Measurements from ENCODE around the gene NUP188. TPM values are rescaled to one million over a fixed set of nuclear protein-coding genes. Genes with fewer than 3 reads are reported as not detected.

NUP188 gene
- total and polyA plus RNA-seq, 2 donors (not counting 3 experiments of a cell fraction or from before 2014, with no cell fraction given): 62.7 to 66.2 TPM

DNA sequence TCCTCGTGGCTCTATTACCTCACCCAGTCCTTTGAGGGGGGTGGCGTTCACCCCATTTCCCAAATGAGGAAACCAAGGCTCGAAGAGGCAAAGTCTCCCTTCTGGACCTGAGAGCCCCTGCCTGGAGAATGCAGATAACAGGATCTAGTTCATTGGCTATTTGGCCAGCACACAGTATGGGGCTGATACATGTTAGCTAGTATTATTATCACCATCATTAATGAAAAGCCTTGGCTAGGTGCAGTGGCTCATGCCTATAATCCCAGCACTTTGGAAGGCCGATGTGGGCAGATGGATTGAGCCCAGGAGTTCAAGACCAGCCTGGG is 76.4 kb downstream of the NUP188 start:
- Histone ChIP-seq H3K9me3 (replicated peaks; ENCODE audit: control insufficient read depth, insufficient read depth, low read length) (no peaks in the 10 kb centered on the region), H3K4me2 (ENCODE audit: insufficient read depth, low read length) (no peak overlapping the region), H3K79me2 (ENCODE audit: control insufficient read depth, insufficient read depth, low read length) (peaks cover 27% of the 10 kb centered on the region), H3K36me3 (ENCODE audit: control insufficient read depth in 2 of 2, extremely low read depth in 1 of 2, insufficient read depth in 2 of 2, low read length in 2 of 2) (no peaks in the 10 kb centered on the region), H3K9me1 (replicated peaks; ENCODE audit: control insufficient read depth, extremely low read depth, insufficient read depth, low read length) (no peaks in the 10 kb centered on the region), H4K20me1 (replicated peaks; ENCODE audit: control insufficient read depth, extremely low read depth, insufficient read depth, low read length) (no peaks in the 10 kb centered on the region), H3K4me1 (ENCODE audit: control insufficient read depth, extremely low read depth, insufficient read depth, low read length) (peaks cover 7% of the 10 kb centered on the region), H3K27ac (ENCODE audit: insufficient read depth, low read depth, low read length) (no peak overlapping the region), H2AFZ (ENCODE audit: low read depth, low read length) (no peak overlapping the region), H3K9ac (replicated peaks; ENCODE audit: extremely low read depth, insufficient read depth, low read length) (no peak overlapping the region), H3K4me3 (replicated peaks in 1 of 3; ENCODE audit: insufficient read depth in 1 of 3, low read depth in 1 of 3, low read length in 3 of 3) (no peak overlapping the region), H3K27me3 (ENCODE audit: control insufficient read depth in 2 of 2, insufficient read depth in 2 of 2, low read length in 2 of 2) (no peaks in the 10 kb centered on the region)
- CTCF ChIA-PET: interaction anchor here (0.8 to 2.5 kb wide), 2 partner anchors 16 to 18 kb away, joined by 3 to 8 read pairs; no protein-coding TSS in a partner anchor
- dilution Hi-C loops (cut with MboI; ENCODE audit: extremely low pct_ligation_motif_present, low sequenced_read_pairs): no loop called here
- TF ChIP-seq CTCF (IDR thresholded peaks at IDR 0.05; ENCODE audit: extremely low read depth in 1 of 2, insufficient read depth in 1 of 2, low read depth in 1 of 2, low read length in 2 of 2) (no peak), MYC (IDR thresholded peaks at IDR 0.05; ENCODE audit: low read depth, low read length) (no peak), POLR2AphosphoS5 (IDR thresholded peaks at IDR 0.05; ENCODE audit: insufficient read depth, low read depth, low read length) (no peak), JUN (IDR thresholded peaks at IDR 0.05; ENCODE audit: borderline replicate concordance, insufficient read depth, insufficient read length, low read depth) (no peak), FOS (IDR thresholded peaks at IDR 0.05; ENCODE audit: borderline replicate concordance, insufficient read depth, low read length) (no peak), POLR2A (IDR thresholded peaks at IDR 0.05; ENCODE audit: low read depth, low read length) (no peak), EZH2 (IDR thresholded peaks at IDR 0.05; ENCODE audit: borderline replicate concordance, low read depth, low read length, severe bottlenecking) (no peak), GATA2 (IDR thresholded peaks at IDR 0.05; ENCODE audit: insufficient read depth, insufficient read length, low read depth, low read length) (no peak)
- TF ChIP-seq, protein P1, sequence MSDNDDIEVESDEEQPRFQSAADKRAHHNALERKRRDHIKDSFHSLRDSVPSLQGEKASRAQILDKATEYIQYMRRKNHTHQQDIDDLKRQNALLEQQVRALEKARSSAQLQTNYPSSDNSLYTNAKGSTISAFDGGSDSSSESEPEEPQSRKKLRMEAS (IDR thresholded peaks at IDR 0.05; ENCODE audit: insufficient read depth, insufficient read length): no peak
- FAIRE-seq: no peak
- no peak for DNase-seq (ENCODE audit: low read depth, low spot score)
- intact Hi-C loops (cut with micrococcal nuclease): loop anchor here (2.0 to 10.0 kb wide), 2 partner anchors 25 to 289 kb away; no protein-coding TSS in a partner anchor
- no TSS peak for BruUV-seq (replicated peaks)
- POLR2A ChIA-PET: no interaction called here

Data from endothelial cell of umbilical vein (primary cell).